HG02642 (cell line): ENCODE measurements around the gene SEPTIN5.
"Not testable (repeated sequence)": the region's sequence is repeated elsewhere in the genome, so short reads cannot be mapped to it uniquely, and the experiment has no call there.

ENCODE experiments used
- ATAC-seq: cut with Tn5 transposase; IDR thresholded peaks from one replicate; pipeline ENCODE4 v1.9.1; 2021; ENCODE audit warnings: mild to moderate bottlenecking; ENCODE audit not compliant: unreplicated experiment, poor library complexity

The SEPTIN5 gene

GRCh38 chr22:19714312-19715187 is at the start of gene SEPTIN5:
Gene SEPTIN5 (plus strand): TSS chr22:19714503. CDS start chr22:19714589, 86 bp downstream.
- ATAC-seq, result no peak

DNA sequence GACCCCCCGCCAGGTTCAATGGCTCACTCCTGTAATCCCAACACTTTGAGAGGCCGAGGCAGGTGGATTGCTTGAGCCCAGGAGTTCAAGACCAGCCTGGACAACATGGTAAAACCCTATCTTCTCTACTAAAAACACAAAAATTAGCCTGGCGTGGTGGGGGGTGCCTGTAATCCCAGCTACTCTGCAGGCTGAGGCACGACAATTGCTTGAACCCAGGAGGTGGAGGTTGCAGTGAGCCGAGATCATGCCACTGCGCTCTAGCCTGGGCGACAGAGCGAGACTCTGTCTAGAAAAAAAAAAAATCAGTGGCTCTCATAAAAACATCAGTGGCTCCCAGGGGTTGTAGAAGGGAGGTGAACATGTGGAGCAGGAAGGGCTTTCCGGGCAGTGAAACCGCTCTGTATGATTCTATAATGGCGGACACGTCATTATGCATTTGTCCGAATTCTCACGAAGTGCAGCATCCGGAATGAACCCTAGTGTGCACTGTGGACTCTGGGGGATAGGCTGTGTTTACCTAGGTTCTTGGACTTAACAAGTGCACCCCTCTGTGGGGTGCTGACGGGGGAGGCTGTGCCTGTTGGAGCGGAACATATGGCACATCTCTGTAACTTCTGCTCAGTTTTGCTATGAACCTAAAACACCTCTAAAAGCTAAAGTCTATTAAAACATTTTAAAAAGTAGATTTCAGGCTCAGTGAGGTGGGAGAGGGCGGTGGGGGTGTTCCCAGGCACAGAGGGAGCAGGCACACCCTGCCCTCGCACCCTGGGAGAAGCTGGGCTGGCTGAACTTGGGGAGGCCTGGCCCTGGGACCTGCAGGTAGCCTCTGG is 49.1 kb upstream of the SEPTIN5 start:
- ATAC-seq, result no peak

- ATAC-seq, result no peak
Measured at GRCh38 chr22:19665784-19666672, 48.3 kb upstream of the SEPTIN5 start.

DNA sequence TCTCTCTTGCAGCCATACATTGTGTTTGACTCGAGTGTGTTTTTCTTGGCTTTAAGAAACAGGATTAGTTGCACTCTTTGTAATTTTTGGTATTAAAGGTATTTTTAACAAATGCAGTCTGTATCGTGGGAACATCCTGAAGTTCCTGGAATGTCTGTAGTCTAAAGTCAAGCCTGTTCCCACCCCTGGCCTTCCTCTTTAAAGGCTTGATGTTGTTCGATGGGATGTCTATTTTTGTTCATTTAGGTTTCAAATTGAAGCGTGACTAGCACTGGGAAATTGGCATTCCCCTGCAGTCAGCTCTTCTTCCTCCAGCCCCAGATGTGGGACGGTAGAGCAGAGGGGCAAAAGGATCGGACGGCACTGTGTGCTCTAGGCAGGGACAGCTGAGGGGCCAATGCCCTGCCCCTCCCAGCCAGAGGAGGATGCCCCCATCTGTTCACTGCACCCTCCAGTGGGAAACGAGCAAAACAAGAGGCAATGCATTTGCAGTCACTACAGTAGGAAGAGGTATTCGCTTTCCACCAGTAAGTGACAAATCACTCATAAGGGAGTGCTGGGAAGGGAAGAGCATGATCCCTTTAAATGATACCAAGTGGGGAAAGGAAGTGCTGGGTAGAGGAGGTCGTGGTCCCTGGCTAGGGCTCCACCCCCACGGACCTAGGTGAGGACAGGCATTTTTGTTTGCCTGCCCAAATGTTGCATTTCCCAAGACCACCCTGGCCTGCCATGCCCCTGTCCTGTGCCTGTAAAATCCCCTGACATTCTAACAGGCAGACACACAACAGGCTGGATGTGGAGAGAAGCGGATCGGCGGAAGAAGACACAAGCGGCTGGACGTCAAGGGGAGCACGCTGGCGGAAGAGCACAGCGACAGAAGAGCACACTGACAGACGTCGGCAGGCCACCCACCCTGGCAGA is 47.4 kb upstream of the SEPTIN5 start:
- ATAC-seq, result no peak

GRCh38 chr22:19667872-19668740 is 46.2 kb upstream of the SEPTIN5 start:
- no peak for ATAC-seq

DNA sequence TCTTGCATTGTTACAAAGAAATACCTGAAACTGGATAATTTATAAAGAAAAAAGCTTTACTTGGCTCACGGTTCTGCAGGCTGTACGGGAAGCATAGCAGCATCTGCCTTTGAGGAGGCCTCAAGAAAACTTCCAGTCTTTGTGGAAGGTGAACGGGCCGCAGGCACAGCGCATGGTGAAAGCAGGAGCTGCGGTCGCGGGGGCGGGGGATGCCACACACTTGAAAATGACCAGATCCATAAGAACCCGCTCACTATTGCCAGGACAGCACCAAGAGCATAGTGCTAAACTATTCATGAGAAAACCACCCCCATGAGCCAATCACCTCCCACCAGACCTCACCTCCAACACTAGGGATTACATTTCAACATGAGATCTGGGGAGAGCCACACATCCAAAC is 45.6 kb upstream of the SEPTIN5 start:
- ATAC-seq, result no peak

DNA sequence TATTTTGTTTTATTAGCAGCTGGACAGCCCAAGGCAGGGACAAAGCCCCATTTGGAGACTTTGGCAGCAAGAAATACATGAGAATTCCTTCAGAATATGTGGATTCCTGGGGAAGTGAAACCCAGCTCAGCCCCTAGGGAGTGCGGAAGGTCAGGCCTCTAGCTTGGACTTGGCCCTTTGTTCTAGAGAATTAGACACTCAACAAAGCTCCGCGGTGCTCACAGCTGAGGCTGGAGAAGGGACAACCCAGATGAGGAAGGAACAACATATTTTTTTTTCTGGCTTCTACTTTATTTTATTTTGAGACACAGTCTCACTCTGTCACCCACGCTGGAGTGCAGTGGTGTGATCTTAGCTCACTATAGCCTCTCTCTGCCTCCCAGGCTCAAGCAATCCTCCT is 44.7 kb upstream of the SEPTIN5 start:
- no peak for ATAC-seq

DNA sequence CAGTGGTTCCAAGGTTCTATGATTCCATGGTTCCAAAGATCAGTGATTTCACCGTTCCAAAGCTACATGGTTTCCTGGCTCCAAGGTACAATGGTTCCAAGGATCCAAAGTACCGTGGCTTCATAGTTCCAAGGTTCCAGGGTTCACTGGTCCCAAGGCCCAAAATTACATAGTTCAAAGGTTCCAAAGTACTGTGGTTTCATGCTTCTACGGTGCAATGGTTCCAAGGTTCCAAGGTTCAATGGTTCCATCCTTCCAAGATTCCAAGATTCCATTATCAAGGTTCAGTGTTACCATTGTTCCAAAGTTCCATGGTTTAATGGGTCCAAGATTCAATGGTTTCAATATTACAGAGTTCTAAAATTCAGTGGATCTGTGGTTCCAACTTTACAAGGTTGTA is 43.0 kb upstream of the SEPTIN5 start:
- ATAC-seq, result no peak

DNA sequence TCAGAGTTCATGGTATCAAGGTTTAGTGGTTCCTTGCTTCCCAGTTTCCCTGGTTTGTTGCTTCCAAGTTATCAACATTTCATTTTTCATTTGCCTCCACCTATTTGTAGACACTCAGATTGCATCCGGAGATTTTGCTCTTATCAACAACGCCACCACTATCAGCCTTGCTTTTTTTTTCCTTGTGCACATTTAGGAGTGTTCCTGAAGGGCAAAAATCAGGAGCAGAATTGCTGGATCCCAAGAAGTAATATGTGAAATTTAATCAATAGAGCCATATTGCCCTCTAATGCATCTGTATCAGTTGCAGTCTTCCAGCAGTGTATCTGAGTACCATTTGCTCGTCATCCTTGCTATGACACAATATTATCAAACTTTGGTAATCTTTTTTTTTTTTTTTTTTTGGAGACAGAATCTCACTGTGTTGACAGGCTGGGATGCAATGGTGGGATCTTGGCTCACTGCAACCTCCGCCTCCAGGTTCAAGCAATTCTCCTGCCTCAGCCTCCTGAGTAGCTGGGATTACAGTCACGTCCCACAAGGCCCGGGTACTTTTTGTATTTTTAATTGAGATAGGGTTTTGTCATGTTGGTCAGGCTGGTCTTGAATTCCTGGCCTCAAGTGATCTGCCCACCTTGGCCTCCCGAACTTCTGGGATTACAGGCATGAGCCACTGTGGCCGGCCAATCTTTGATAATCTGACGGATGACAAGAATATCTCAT is 42.1 kb upstream of the SEPTIN5 start:
- ATAC-seq, result no peak

GRCh38 chr22:19673660-19674059 is 40.6 kb upstream of the SEPTIN5 start:
- ATAC-seq, result no peak

- ATAC-seq, result no peak
Measured at GRCh38 chr22:19674129-19674928, 40.0 kb upstream of the SEPTIN5 start.

DNA sequence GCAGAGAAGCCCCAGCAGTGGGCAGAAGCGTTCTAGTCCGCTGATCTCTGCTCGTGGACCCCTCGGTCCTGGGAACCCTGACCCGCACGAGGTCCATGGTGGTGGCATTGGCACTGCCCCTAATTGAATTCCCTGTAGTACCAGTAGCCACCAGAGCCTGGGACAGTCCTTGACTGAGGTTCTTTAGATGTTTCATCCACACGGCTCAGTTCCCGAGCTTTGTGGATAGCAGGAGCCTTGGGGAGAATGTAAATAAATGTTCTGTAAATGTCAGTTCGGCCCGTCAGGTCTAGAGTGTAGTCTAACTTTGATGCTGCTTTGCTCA is 39.4 kb upstream of the SEPTIN5 start:
- no peak for ATAC-seq

DNA sequence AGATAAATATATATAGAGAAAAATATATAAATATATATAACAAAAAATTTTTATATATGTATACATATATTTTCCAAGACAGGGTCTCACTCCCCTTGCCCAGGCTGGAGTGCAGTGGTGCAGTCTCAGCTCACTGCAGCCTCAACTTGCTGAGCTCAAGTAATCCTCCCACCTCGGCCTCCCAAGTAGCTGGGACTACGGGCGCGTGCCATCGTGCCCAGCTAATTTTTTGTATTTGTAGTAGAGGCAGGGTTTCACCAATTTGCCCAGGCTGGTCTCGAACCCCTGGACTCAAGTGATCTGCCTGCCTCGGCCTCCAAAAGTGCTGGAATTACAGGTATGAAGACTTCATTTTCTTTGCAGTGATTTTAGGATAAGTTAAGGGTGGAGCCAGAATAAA is 38.9 kb upstream of the SEPTIN5 start:
- ATAC-seq, result no peak

GRCh38 chr22:19676437-19676836 is 37.9 kb upstream of the SEPTIN5 start:
- ATAC-seq, result not testable (repeated sequence)

GRCh38 chr22:19678949-19679521 is 35.3 kb upstream of the SEPTIN5 start:
- no peak for ATAC-seq

DNA sequence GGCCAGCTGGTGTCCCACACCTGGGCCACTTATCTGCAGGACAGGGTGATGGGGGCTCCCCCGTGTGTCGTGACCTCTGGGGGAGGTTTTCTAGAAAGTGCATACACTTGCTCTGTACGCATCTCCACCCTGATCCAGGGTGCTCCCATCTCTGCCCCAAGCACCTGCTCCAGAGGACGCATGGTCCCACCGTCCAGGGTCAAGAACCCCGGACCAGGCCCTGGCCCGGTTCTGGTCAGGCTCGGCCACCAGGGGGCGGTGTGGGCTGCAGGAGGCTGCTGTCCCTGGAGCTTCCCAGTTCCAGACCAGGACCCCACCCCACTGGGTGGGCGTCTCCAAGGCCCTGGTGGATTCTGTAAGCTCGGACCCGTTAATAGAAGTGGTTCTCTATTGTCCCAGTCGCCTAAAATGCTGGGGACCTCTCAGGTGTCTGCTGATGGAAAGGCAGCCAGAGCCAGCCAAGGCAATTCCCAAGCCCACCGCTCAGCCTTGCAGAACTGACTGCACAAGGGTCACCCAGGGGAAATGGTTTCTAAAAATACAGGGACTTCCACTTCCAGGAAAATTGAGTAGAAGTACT is 34.7 kb upstream of the SEPTIN5 start:
- ATAC-seq, result no peak
